Liver (tissue), 9 donors: ENCODE measurements around the gene SLC24A3. TPM values are rescaled to one million over a fixed set of nuclear protein-coding genes. Genes with fewer than 3 reads are reported as not detected.

Source experiments
- DNase-seq: peaks from one replicate; pipeline ENCODE4 v3.0.0-alpha.2; 2017; ENCODE audit warnings: low spot score
- H3K27ac ChIP-seq, 2 donors: one replicate each; pipeline ENCODE4 v1.7.0; 2013; ENCODE audit warnings: inconsistent platforms in 2 of 2, low read length in 2 of 2, control low read depth in 1 of 2, low read depth in 1 of 2, mild to moderate bottlenecking in 1 of 2
- H3K27me3 ChIP-seq, 4 donors: one replicate each; pipeline versions ENCODE4 v1.6.1 to v1.7.0; 2013; ENCODE audit warnings: low read length in 3 of 4, inconsistent platforms in 1 of 4, mild to moderate bottlenecking in 1 of 4, moderate library complexity in 1 of 4; ENCODE audit not compliant: control insufficient read depth in 4 of 4, insufficient read depth in 4 of 4
- H3K36me3 ChIP-seq, 4 donors: one replicate each; pipeline versions ENCODE4 v1.6.1 to v1.7.0; 2013; ENCODE audit warnings: low read length in 3 of 4, mild to moderate bottlenecking in 3 of 4, low read depth in 1 of 4, moderate library complexity in 1 of 4; ENCODE audit not compliant: control insufficient read depth in 4 of 4, insufficient read depth in 3 of 4
- H3K4me1 ChIP-seq, 4 donors: one replicate each; pipeline versions ENCODE4 v1.6.1 to v1.7.0; 2013; ENCODE audit warnings: low read length in 3 of 4, mild to moderate bottlenecking in 3 of 4, moderate library complexity in 1 of 4; ENCODE audit not compliant: control insufficient read depth in 4 of 4, insufficient read depth in 4 of 4
- H3K4me3 ChIP-seq, 3 donors: one replicate each; pipeline versions ENCODE4 v1.6.1 to v1.7.0; 2013; ENCODE audit warnings: low read length in 3 of 3, control low read depth in 1 of 3, low read depth in 1 of 3, mild to moderate bottlenecking in 1 of 3
- H3K9ac ChIP-seq, 2 donors: one replicate each; pipeline ENCODE4 v1.7.0; 2013; ENCODE audit warnings: low read length in 2 of 2, mild to moderate bottlenecking in 2 of 2, moderate library complexity in 2 of 2, control low read depth in 1 of 2, low read depth in 1 of 2
- H3K9me3 ChIP-seq, 4 donors: one replicate each; pipeline versions ENCODE4 v1.6.1 to v1.7.0; 2013; ENCODE audit warnings: low read length in 3 of 4; ENCODE audit not compliant: control insufficient read depth in 4 of 4
- EGR1 ChIP-seq, 2 donors: IDR thresholded peaks; 2 replicates each; pipeline ENCODE4 v1.6.1; 2016 to 2018; ENCODE audit warnings: antibody characterized with exemption in 2 of 2, low read depth in 2 of 2
- FOXA1 ChIP-seq: IDR thresholded peaks from 2 replicates; pipeline ENCODE4 v1.6.1; 2016; ENCODE audit warnings: antibody characterized with exemption
- FOXA2 ChIP-seq: IDR thresholded peaks from 2 replicates; pipeline ENCODE4 v1.6.1; 2016; ENCODE audit warnings: antibody characterized with exemption
- GABPA ChIP-seq, 2 donors: IDR thresholded peaks in 1 of 2; conservative IDR thresholded peaks in 1 of 2; 2 replicates each; pipeline ENCODE4 v1.6.1; 2016; ENCODE audit warnings: antibody characterized with exemption in 2 of 2, mild to moderate bottlenecking in 1 of 2, moderate library complexity in 1 of 2
- HNF4A ChIP-seq, 2 donors: conservative IDR thresholded peaks; 2 replicates each; pipeline ENCODE4 v1.6.1; 2016; ENCODE audit warnings: antibody characterized with exemption in 2 of 2, mild to moderate bottlenecking in 2 of 2
- HNF4G ChIP-seq: IDR thresholded peaks from 2 replicates; pipeline ENCODE4 v1.6.1; 2016; ENCODE audit warnings: antibody characterized with exemption
- JUND ChIP-seq, 2 donors: IDR thresholded peaks; 2 replicates each; pipeline ENCODE4 v1.6.1; 2016; ENCODE audit warnings: antibody characterized with exemption in 2 of 2
- NR2F2 ChIP-seq: IDR thresholded peaks from 2 replicates; pipeline ENCODE4 v1.6.1; 2016; ENCODE audit warnings: antibody characterized with exemption
- RAD21 ChIP-seq, 2 donors: IDR thresholded peaks; 2 replicates each; pipeline ENCODE4 v1.6.1; 2016; ENCODE audit warnings: antibody characterized with exemption in 2 of 2, mild to moderate bottlenecking in 2 of 2
- RXRA ChIP-seq, 2 donors: IDR thresholded peaks; 2 replicates each; pipeline ENCODE4 v1.6.1; 2017 to 2018; ENCODE audit warnings: antibody characterized with exemption in 2 of 2, mild to moderate bottlenecking in 1 of 2
- SP1 ChIP-seq: IDR thresholded peaks from 2 replicates; pipeline ENCODE4 v1.6.1; 2018; ENCODE audit warnings: antibody characterized with exemption, mild to moderate bottlenecking
- TAF1 ChIP-seq: conservative IDR thresholded peaks from 2 replicates; pipeline ENCODE4 v1.6.1; 2016; ENCODE audit warnings: antibody characterized with exemption, mild to moderate bottlenecking
- YY1 ChIP-seq: IDR thresholded peaks from 2 replicates; pipeline ENCODE4 v1.6.1; 2016; ENCODE audit warnings: antibody characterized with exemption, mild to moderate bottlenecking
- WGBS: extraction: QIAGEN DNeasy Blood & Tissue Kit; methylation state at CpG from one replicate; pipeline ENCODE4 v1.1.7; 2013; 5-methylcytosine and 5-hydroxymethylcytosine counted together
- polyA plus RNA-seq, 2 donors: library from polyadenylated mRNA; stranded (reverse) in 1 of 2; unstranded in 1 of 2; fragments of 200-250 nt in 1 of 2; fragments of >200 nt in 1 of 2; fragmentation: Nextera tagmentation in 1 of 2; extraction: Ambion mirVana in 1 of 2; gene quantifications; one replicate each; pipeline versions ENCODE4 v1.2.1 to v1.2.3, GENCODE V29; 2013 to 2015
- total RNA-seq, 2 donors: library from RNA; depleted of rRNA; stranded (reverse); fragments of >200 nt; gene quantifications; one replicate each; pipeline ENCODE4 v1.2.3, GENCODE V29; 2014
- TF ChIP-seq, protein P1 (sequence below): IDR thresholded peaks from 2 replicates; pipeline ENCODE4 v1.6.1; 2016; ENCODE audit warnings: antibody characterized with exemption
- TF ChIP-seq, protein P2 (sequence below): IDR thresholded peaks from 2 replicates; pipeline ENCODE4 v1.6.1; 2016; ENCODE audit warnings: antibody characterized with exemption, mild to moderate bottlenecking
- TF ChIP-seq, protein P3 (sequence below): IDR thresholded peaks from 2 replicates; pipeline ENCODE4 v1.6.1; 2016; ENCODE audit warnings: antibody characterized with exemption
- TF ChIP-seq, protein P4 (sequence below): fragments of 150-350 bp; IDR thresholded peaks from 2 replicates; pipeline ENCODE4 v1.5.1; 2017; ENCODE audit warnings: improper control_type of control experiment, low read depth, low read length; ENCODE audit not compliant: missing input control
- TF ChIP-seq, protein P5 (sequence below): IDR thresholded peaks from 2 replicates; pipeline ENCODE4 v1.6.1; 2016; ENCODE audit warnings: antibody characterized with exemption
- donor health status: healthy.
- donor health status: healthy.
- donor health status: healthy.
- donor health status: healthy.
- donor health status: healthy.

SLC24A3 gene
- total and polyA plus RNA-seq, 4 donors = 0.28 to 1.8 (median 0.46) TPM

DNA sequence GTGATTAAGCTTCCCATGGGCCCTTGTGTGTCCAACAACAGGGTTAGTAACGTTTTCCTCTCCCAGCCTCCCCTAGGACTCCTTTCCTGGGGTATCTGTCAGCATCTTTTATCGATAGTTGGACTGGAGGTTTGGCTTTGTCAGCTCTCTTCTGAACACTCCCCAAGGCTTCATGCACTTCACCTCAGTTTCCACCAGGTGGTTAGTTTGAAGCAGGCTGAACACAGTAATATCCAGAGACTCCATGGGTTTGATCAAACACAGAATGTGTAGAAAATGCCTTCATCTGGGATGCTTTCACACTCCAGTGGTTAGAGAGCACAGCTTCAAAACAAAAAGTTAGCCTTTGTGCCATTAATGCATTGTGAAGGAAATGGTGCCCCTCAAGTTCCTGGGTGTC, 139.1 kb downstream of the SLC24A3 start:
- WGBS = 22% methylated on average over 2 of the region's 2 CpGs

DNA sequence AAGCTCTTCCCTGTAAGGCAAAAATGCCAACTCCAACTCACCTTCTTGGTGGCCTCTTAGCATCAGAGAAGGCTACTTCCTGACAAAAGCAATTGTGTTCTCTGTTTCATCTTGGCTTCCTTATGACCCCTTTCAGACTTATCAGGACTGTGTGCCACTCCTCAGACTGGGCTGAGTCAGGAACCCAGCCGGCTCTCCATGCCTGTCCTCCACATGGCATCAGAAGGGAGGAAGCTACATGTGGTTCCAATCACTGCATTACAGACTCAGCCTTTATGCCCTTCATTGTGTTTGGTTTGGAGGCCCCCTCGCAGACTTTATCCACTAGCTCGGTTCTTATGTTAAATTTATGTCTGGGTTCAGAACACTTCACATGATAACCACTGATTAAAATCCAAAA, 142.5 kb downstream of the SLC24A3 start:
- WGBS = 67% methylated on average over 3 of the region's 3 CpGs
- TF ChIP-seq, protein P1, sequence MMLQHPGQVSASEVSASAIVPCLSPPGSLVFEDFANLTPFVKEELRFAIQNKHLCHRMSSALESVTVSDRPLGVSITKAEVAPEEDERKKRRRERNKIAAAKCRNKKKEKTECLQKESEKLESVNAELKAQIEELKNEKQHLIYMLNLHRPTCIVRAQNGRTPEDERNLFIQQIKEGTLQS = no peak
- TF ChIP-seq JUND (IDR thresholded peaks at IDR 0.05) = no peak
- TF ChIP-seq FOXA1 = no peak
- TF ChIP-seq EGR1 (IDR thresholded peaks at IDR 0.05; ENCODE audit: low read depth in 2 of 2) = no peak
- TF ChIP-seq RXRA (IDR thresholded peaks at IDR 0.05) = no peak
- TF ChIP-seq, protein P2, sequence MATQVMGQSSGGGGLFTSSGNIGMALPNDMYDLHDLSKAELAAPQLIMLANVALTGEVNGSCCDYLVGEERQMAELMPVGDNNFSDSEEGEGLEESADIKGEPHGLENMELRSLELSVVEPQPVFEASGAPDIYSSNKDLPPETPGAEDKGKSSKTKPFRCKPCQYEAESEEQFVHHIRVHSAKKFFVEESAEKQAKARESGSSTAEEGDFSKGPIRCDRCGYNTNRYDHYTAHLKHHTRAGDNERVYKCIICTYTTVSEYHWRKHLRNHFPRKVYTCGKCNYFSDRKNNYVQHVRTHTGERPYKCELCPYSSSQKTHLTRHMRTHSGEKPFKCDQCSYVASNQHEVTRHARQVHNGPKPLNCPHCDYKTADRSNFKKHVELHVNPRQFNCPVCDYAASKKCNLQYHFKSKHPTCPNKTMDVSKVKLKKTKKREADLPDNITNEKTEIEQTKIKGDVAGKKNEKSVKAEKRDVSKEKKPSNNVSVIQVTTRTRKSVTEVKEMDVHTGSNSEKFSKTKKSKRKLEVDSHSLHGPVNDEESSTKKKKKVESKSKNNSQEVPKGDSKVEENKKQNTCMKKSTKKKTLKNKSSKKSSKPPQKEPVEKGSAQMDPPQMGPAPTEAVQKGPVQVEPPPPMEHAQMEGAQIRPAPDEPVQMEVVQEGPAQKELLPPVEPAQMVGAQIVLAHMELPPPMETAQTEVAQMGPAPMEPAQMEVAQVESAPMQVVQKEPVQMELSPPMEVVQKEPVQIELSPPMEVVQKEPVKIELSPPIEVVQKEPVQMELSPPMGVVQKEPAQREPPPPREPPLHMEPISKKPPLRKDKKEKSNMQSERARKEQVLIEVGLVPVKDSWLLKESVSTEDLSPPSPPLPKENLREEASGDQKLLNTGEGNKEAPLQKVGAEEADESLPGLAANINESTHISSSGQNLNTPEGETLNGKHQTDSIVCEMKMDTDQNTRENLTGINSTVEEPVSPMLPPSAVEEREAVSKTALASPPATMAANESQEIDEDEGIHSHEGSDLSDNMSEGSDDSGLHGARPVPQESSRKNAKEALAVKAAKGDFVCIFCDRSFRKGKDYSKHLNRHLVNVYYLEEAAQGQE = no peak
- TF ChIP-seq FOXA2 = no peak
- TF ChIP-seq TAF1 = no peak

More for the DNA sequence above, 139.1 kb downstream of the SLC24A3 start:
- Histone ChIP-seq H3K4me1 (no peaks in the 10 kb centered on the region), H3K27me3 (no peaks in the 10 kb centered on the region), H3K36me3 (no peaks in the 10 kb centered on the region), H3K9me3 (no peaks in the 10 kb centered on the region), H3K4me3 (no peak overlapping the region), H3K27ac (no peak overlapping the region), H3K9ac (no peak overlapping the region)
- TF ChIP-seq, protein P3, sequence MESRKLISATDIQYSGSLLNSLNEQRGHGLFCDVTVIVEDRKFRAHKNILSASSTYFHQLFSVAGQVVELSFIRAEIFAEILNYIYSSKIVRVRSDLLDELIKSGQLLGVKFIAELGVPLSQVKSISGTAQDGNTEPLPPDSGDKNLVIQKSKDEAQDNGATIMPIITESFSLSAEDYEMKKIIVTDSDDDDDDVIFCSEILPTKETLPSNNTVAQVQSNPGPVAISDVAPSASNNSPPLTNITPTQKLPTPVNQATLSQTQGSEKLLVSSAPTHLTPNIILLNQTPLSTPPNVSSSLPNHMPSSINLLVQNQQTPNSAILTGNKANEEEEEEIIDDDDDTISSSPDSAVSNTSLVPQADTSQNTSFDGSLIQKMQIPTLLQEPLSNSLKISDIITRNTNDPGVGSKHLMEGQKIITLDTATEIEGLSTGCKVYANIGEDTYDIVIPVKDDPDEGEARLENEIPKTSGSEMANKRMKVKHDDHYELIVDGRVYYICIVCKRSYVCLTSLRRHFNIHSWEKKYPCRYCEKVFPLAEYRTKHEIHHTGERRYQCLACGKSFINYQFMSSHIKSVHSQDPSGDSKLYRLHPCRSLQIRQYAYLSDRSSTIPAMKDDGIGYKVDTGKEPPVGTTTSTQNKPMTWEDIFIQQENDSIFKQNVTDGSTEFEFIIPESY = no peak
- TF ChIP-seq FOXA2 (no peak), SP1 (no peak), EGR1 (IDR thresholded peaks at IDR 0.05; ENCODE audit: low read depth in 2 of 2) (no peak), HNF4A (conservative IDR thresholded peaks at IDR 0.05) (no peak), GABPA (IDR thresholded peaks at IDR 0.05 in 1 of 2, conservative IDR thresholded peaks at IDR 0.05 in 1 of 2) (no peak), NR2F2 (no peak), FOXA1 (no peak), YY1 (no peak), TAF1 (no peak), RXRA (IDR thresholded peaks at IDR 0.05) (no peak), JUND (IDR thresholded peaks at IDR 0.05) (no peak), RAD21 (IDR thresholded peaks at IDR 0.05) (no peak), HNF4G (no peak)
- TF ChIP-seq, protein P4, sequence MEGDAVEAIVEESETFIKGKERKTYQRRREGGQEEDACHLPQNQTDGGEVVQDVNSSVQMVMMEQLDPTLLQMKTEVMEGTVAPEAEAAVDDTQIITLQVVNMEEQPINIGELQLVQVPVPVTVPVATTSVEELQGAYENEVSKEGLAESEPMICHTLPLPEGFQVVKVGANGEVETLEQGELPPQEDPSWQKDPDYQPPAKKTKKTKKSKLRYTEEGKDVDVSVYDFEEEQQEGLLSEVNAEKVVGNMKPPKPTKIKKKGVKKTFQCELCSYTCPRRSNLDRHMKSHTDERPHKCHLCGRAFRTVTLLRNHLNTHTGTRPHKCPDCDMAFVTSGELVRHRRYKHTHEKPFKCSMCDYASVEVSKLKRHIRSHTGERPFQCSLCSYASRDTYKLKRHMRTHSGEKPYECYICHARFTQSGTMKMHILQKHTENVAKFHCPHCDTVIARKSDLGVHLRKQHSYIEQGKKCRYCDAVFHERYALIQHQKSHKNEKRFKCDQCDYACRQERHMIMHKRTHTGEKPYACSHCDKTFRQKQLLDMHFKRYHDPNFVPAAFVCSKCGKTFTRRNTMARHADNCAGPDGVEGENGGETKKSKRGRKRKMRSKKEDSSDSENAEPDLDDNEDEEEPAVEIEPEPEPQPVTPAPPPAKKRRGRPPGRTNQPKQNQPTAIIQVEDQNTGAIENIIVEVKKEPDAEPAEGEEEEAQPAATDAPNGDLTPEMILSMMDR = no peak
- TF ChIP-seq, protein P5, sequence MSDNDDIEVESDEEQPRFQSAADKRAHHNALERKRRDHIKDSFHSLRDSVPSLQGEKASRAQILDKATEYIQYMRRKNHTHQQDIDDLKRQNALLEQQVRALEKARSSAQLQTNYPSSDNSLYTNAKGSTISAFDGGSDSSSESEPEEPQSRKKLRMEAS = no peak
- TF ChIP-seq, protein P1 = no peak
- TF ChIP-seq, protein P2 = no peak
- no peak for DNase-seq

More for the DNA sequence above, 142.5 kb downstream of the SLC24A3 start:
- H3K4me1 ChIP-seq = no peaks in the 10 kb centered on the region
- DNase-seq = no peak
- H3K9me3 ChIP-seq = no peaks in the 10 kb centered on the region
- H3K4me3 ChIP-seq = no peak overlapping the region
- H3K36me3 ChIP-seq = no peaks in the 10 kb centered on the region
- H3K9ac ChIP-seq = no peak overlapping the region
- no peaks in the 10 kb centered on the region for H3K27me3 ChIP-seq
- H3K27ac ChIP-seq = no peak overlapping the region
